CD4-positive, CD25-positive, alpha-beta regulatory T cell (primary cell): ENCODE data around the gene RASGRP4. TPM values are rescaled to one million over a fixed set of nuclear protein-coding genes. Genes with fewer than 3 reads are reported as not detected.

Experiments used
- ATAC-seq, 2 donors: fragments of 150-1000 bp; cut with Tn5 transposase; one replicate each; pipeline ENCODE4 v1.10.0; 2021; ENCODE audit warnings: low read depth in 2 of 2, moderate number of reproducible peaks in 2 of 2, moderate library complexity in 1 of 2
- DNase-seq, 3 donors: peaks; one replicate each; pipeline versions ENCODE4 v3.0.0 to v3.0.0-alpha.2; 2012 to 2022; ENCODE audit warnings: mixed read lengths in 1 of 3
- H3K27ac ChIP-seq: one replicate; pipeline ENCODE4 v1.7.0; 2013; ENCODE audit warnings: mild to moderate bottlenecking, low read length; ENCODE audit not compliant: insufficient read depth, poor library complexity, severe bottlenecking
- H3K27me3 ChIP-seq: one replicate; pipeline ENCODE4 v1.7.0; 2013; ENCODE audit warnings: low read length; ENCODE audit not compliant: control insufficient read depth, insufficient read depth
- H3K36me3 ChIP-seq: one replicate; pipeline ENCODE4 v1.7.0; 2013; ENCODE audit warnings: mild to moderate bottlenecking, low read length, moderate library complexity; ENCODE audit not compliant: control insufficient read depth, insufficient read depth
- H3K4me1 ChIP-seq: 2 replicates; pipeline ENCODE4 v1.7.0; 2013; ENCODE audit warnings: mild to moderate bottlenecking, low read length; ENCODE audit not compliant: insufficient read depth, control insufficient read depth, poor library complexity, severe bottlenecking
- H3K4me3 ChIP-seq: one replicate; pipeline ENCODE4 v1.7.0; 2013; ENCODE audit warnings: low read depth, mild to moderate bottlenecking, low read length, moderate library complexity
- H3K9me3 ChIP-seq, 2 experiments: 1 replicate in 1 of 2; 2 replicates in 1 of 2; pipeline ENCODE4 v1.7.0; 2013; ENCODE audit warnings: low read length in 2 of 2, mild to moderate bottlenecking in 1 of 2, moderate library complexity in 1 of 2; ENCODE audit not compliant: control insufficient read depth in 2 of 2
- H3K27ac Mint-ChIP-seq, 3 donors: one replicate each; pipeline ENCODE4 v1.8.0; 2020 to 2022; ENCODE audit warnings: mild to moderate bottlenecking in 3 of 3, mixed read lengths in 3 of 3, moderate library complexity in 2 of 3
- H3K27me3 Mint-ChIP-seq: one replicate; pipeline ENCODE4 v1.8.0; 2022; ENCODE audit warnings: mild to moderate bottlenecking, mixed read lengths
- H3K36me3 Mint-ChIP-seq: one replicate; pipeline ENCODE4 v1.8.0; 2020; ENCODE audit warnings: mixed read lengths
- H3K4me1 Mint-ChIP-seq, 4 donors: one replicate each; pipeline ENCODE4 v1.8.0; 2020 to 2022; ENCODE audit warnings: mixed read lengths in 4 of 4, mild to moderate bottlenecking in 1 of 4
- H3K4me3 Mint-ChIP-seq, 4 donors: one replicate each; pipeline ENCODE4 v1.8.0; 2020 to 2022; ENCODE audit warnings: mild to moderate bottlenecking in 4 of 4, mixed read lengths in 4 of 4, moderate library complexity in 3 of 4
- H3K9me3 Mint-ChIP-seq, 7 donors: one replicate each; pipeline ENCODE4 v1.8.0; 2020 to 2022; ENCODE audit warnings: mixed read lengths in 7 of 7, mild to moderate bottlenecking in 3 of 7, moderate library complexity in 2 of 7
- polyA plus RNA-seq, 4 donors: library from polyadenylated mRNA; unstranded; fragments of 300-500 nt; fragmentation: Illumina TruSeq; gene quantifications; one replicate each; pipeline ENCODE4 v1.2.3, GENCODE V29; 2021
- total RNA-seq: library from RNA; stranded (reverse); gene quantifications from one replicate; pipeline ENCODE4 v1.2.3, GENCODE V29; 2022

Gene RASGRP4
- total and polyA plus RNA-seq, 5 donors from 2014 or later: 1.6 to 10.9 (median 6.7) TPM

DNA sequence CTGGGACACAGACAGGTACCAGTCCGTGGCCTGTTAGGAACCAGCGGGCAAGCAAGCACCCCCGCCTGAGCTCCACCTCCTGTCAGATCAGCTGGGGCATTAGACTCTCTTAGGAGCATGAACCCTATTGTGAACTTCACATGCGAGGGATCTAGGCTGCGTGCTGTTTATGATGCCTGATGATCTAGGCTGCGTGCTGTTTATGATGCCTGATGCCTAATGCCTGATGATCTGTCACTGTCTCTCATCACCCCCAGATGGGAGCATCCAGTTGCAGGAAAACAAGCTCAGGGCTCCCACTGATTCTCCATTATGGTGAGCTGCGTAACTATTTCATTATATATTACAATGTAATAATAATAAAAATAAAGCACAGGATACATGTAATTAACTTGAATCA, 3.6 kb downstream of the RASGRP4 start:
- no peaks in the 10 kb centered on the region for H3K36me3 ChIP-seq
- DNase-seq (no peak), ATAC-seq (no peak)
- no peaks in the 10 kb centered on the region for H3K9me3 Mint-ChIP-seq
- no peaks in the 10 kb centered on the region for H3K9me3 ChIP-seq
- no peaks in the 10 kb centered on the region for H3K36me3 Mint-ChIP-seq
- H3K4me3 ChIP-seq: no peak overlapping the region
- no peak overlapping the region for H3K27ac ChIP-seq
- no peak overlapping the region for H3K27ac Mint-ChIP-seq
- H3K4me1 Mint-ChIP-seq: peaks cover 14 to 38% (median 23%) of the 10 kb centered on the region in 4 donors
- no peaks in the 10 kb centered on the region for H3K27me3 ChIP-seq
- no peak overlapping the region for H3K4me3 Mint-ChIP-seq
- H3K4me1 ChIP-seq: peaks cover 29% of the 10 kb centered on the region
- no peaks in the 10 kb centered on the region for H3K27me3 Mint-ChIP-seq

DNA sequence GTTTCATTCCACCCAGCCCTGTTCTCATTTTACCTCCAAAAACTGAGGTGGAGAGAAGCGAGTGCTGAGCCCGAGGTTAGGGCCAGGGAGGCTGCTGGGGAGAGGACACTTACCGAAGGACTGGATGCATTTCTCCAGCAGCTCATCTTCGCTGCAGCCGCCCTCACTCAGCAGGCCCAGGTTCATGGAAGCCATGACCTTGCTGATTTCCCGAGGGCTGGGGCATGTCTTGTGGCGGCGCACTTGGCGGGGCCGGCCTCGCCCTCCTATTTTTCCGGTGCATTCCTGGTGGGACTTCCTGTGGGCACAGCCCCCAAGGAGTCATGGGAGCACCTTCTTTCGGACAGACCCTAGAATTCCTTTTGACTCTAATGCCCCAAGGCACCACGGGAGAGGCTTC, 4.2 kb downstream of the RASGRP4 start:
- H3K27ac ChIP-seq: no peak overlapping the region
- ATAC-seq (no peak), DNase-seq (no peak)

DNA sequence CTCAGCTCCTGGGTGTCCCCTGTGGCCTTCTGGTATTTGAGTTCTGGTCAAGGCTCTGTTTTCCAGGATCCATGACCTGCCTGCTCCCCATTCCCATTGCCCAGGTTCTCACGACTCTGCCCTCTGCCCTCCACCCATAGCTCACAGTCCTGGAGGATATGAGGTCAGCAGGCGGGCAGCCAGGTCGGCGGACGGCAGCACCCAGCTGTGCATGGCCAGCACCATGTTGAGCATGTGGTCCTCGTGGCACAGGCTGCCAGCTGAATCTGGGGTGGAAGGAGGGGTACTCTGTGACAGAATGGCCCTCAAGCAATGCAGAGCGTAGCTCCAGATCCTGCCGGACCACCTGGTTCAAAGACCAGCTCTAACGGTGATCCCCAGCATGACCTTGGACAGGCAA, 5.1 kb downstream of the RASGRP4 start:
- H3K4me1 ChIP-seq: peaks cover 25% of the 10 kb centered on the region
- no peak overlapping the region for H3K27ac ChIP-seq
- Mint-ChIP-seq H3K36me3 (no peaks in the 10 kb centered on the region), H3K4me3 (no peak overlapping the region), H3K27me3 (no peaks in the 10 kb centered on the region), H3K4me1 (peaks cover 8 to 35% (median 17%) of the 10 kb centered on the region in 4 donors), H3K9me3 (no peaks in the 10 kb centered on the region), H3K27ac (no peak overlapping the region)
- no peaks in the 10 kb centered on the region for H3K9me3 ChIP-seq
- H3K4me3 ChIP-seq: no peak overlapping the region
- no peaks in the 10 kb centered on the region for H3K27me3 ChIP-seq
- ATAC-seq: no peak
- no peaks in the 10 kb centered on the region for H3K36me3 ChIP-seq
- DNase-seq: no peak

More for the DNA sequence above, 4.2 kb downstream of the RASGRP4 start:
- peaks cover 14 to 38% (median 23%) of the 10 kb centered on the region in 4 donors for H3K4me1 Mint-ChIP-seq
- no peaks in the 10 kb centered on the region for H3K36me3 Mint-ChIP-seq
- H3K36me3 ChIP-seq: no peaks in the 10 kb centered on the region
- H3K4me1 ChIP-seq: peaks cover 27% of the 10 kb centered on the region
- no peaks in the 10 kb centered on the region for H3K27me3 Mint-ChIP-seq
- H3K9me3 ChIP-seq: no peaks in the 10 kb centered on the region
- no peak overlapping the region for H3K27ac Mint-ChIP-seq
- H3K27me3 ChIP-seq: no peaks in the 10 kb centered on the region
- H3K4me3 ChIP-seq: no peak overlapping the region
- no peak overlapping the region for H3K4me3 Mint-ChIP-seq
- no peaks in the 10 kb centered on the region for H3K9me3 Mint-ChIP-seq

- peak overlapping the region; percentile 32 for H3K4me3 ChIP-seq
These were observed 8.2 kb downstream of the RASGRP4 start for GRCh38 chr19:38417544-38418506.

GRCh38 chr19:38417146-38417543, 8.9 kb downstream of the RASGRP4 start:
- Mint-ChIP-seq H3K27me3 (no peaks in the 10 kb centered on the region), H3K4me3 (peak overlapping the region; percentile 53 to 93 (median 86)), H3K4me1 (peaks cover 8 to 31% (median 14%) of the 10 kb centered on the region in 4 donors), H3K9me3 (no peaks in the 10 kb centered on the region), H3K36me3 (no peaks in the 10 kb centered on the region), H3K27ac (peak overlapping the region in 2 of 3 donors; percentile 88 to 94)
- Histone ChIP-seq H3K4me1 (peaks cover 17% of the 10 kb centered on the region), H3K36me3 (no peaks in the 10 kb centered on the region), H3K9me3 (no peaks in the 10 kb centered on the region), H3K27ac (peak overlapping the region; percentile 73), H3K27me3 (no peaks in the 10 kb centered on the region), H3K4me3 (no peak overlapping the region)
- DNase-seq: no peak
- no peak for ATAC-seq

More at GRCh38 chr19:38417544-38418506, 8.2 kb downstream of the RASGRP4 start:
- H3K4me1 Mint-ChIP-seq: peaks cover 8 to 31% (median 14%) of the 10 kb centered on the region in 4 donors
- no peaks in the 10 kb centered on the region for H3K36me3 ChIP-seq
- H3K9me3 ChIP-seq: no peaks in the 10 kb centered on the region
- no peaks in the 10 kb centered on the region for H3K9me3 Mint-ChIP-seq
- no peaks in the 10 kb centered on the region for H3K36me3 Mint-ChIP-seq
- peak overlapping the region; percentile 73 for H3K27ac ChIP-seq
- H3K27me3 Mint-ChIP-seq: no peaks in the 10 kb centered on the region
- peak; percentile 37 to 92 (median 49) for DNase-seq
- no peaks in the 10 kb centered on the region for H3K27me3 ChIP-seq
- H3K27ac Mint-ChIP-seq: peak overlapping the region; percentile 69 to 94 (median 88)
- H3K4me1 ChIP-seq: peaks cover 17% of the 10 kb centered on the region
- H3K4me3 Mint-ChIP-seq: peak overlapping the region; percentile 53 to 93 (median 86)
- ATAC-seq: peak; percentile 69 to 76

- peak overlapping the region in 1 of 4 donors; percentile 47 for H3K4me3 Mint-ChIP-seq
- no peak overlapping the region for H3K4me3 ChIP-seq
- H3K4me1 Mint-ChIP-seq: peaks cover 0 to 19% (median 11%) of the 10 kb centered on the region in 4 donors
- peaks cover 13% of the 10 kb centered on the region for H3K4me1 ChIP-seq
- no peaks in the 10 kb centered on the region for H3K27me3 Mint-ChIP-seq
- no peaks in the 10 kb centered on the region for H3K36me3 Mint-ChIP-seq
- H3K27ac ChIP-seq: no peak overlapping the region
- no peak for ATAC-seq
- no peaks in the 10 kb centered on the region for H3K9me3 Mint-ChIP-seq
- H3K27ac Mint-ChIP-seq: no peak overlapping the region
- H3K9me3 ChIP-seq: no peaks in the 10 kb centered on the region
- no peak for DNase-seq
- no peaks in the 10 kb centered on the region for H3K27me3 ChIP-seq
- peaks cover 2% of the 10 kb centered on the region for H3K36me3 ChIP-seq
These were observed 12.6 kb downstream of the RASGRP4 start for GRCh38 chr19:38413416-38413815.

DNA sequence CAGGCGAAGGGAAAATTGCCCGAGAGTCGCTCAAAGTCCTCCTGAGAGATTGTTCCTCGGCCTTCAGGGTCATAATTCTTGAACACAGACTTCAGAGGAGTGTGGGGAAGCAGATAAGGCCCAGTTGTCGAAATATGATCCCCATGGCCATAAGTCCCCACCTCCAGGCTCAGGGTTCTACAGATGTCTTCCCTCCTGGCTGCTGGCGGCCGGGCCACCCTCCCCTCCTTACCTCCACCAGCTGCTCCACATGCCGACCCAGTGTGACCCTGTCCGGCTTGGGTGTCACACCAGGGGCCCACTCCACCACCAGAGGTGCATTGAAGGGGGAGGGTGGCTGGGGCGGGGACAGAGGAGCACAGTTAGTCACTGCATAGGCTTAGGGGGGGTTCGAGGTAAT, 13.1 kb downstream of the RASGRP4 start:
- peaks cover 0 to 16% (median 9%) of the 10 kb centered on the region in 4 donors for H3K4me1 Mint-ChIP-seq
- H3K36me3 Mint-ChIP-seq: no peaks in the 10 kb centered on the region
- Histone ChIP-seq H3K27me3 (no peaks in the 10 kb centered on the region), H3K4me3 (no peak overlapping the region), H3K36me3 (peaks cover 2% of the 10 kb centered on the region), H3K9me3 (no peaks in the 10 kb centered on the region), H3K27ac (no peak overlapping the region), H3K4me1 (peaks cover 8% of the 10 kb centered on the region)
- H3K4me3 Mint-ChIP-seq: peak overlapping the region in 1 of 4 donors; percentile 2
- H3K27me3 Mint-ChIP-seq: no peaks in the 10 kb centered on the region
- ATAC-seq (no peak), DNase-seq (no peak)
- no peaks in the 10 kb centered on the region for H3K9me3 Mint-ChIP-seq
- no peak overlapping the region for H3K27ac Mint-ChIP-seq
